ENCODE data around the gene ITGA3. TPM values are rescaled to one million over a fixed set of nuclear protein-coding genes. Genes with fewer than 3 reads are reported as not detected.
"Not testable (repeated sequence)": the region's sequence is repeated elsewhere in the genome, so short reads cannot be mapped to it uniquely, and the experiment has no call there.

ITGA3 gene
- total RNA-seq, 6 experiments from 2014 or later = 272 to 319 (median 288) TPM

DNA sequence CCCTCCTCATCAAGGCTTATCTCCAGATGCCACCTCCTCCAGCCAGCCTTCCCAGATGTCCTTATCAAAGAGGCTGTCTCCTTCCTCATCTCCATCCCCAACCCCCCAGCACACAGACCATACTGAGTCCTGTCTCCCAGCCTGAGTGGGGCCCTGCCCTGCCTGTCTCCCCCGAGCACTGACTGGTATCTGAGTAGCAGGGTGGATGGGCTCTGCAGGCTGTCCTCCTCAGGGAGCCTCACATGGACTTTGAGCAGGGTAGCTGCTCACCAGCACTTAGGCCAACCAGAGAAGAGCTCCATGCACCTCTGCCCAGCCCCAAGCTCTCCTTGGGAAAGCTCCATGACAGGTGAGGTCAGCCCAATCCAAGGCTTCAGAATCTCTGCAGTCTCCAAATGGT lies 20.0 kb upstream of the ITGA3 start:
- TF ChIP-seq, protein P1, sequence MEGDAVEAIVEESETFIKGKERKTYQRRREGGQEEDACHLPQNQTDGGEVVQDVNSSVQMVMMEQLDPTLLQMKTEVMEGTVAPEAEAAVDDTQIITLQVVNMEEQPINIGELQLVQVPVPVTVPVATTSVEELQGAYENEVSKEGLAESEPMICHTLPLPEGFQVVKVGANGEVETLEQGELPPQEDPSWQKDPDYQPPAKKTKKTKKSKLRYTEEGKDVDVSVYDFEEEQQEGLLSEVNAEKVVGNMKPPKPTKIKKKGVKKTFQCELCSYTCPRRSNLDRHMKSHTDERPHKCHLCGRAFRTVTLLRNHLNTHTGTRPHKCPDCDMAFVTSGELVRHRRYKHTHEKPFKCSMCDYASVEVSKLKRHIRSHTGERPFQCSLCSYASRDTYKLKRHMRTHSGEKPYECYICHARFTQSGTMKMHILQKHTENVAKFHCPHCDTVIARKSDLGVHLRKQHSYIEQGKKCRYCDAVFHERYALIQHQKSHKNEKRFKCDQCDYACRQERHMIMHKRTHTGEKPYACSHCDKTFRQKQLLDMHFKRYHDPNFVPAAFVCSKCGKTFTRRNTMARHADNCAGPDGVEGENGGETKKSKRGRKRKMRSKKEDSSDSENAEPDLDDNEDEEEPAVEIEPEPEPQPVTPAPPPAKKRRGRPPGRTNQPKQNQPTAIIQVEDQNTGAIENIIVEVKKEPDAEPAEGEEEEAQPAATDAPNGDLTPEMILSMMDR (IDR thresholded peaks at IDR 0.05) = no peak; the same call in 1 of the 2 replicates
- Mint-ChIP-seq H3K9me3 (no peaks in the 10 kb centered on the region), H3K4me1 (ENCODE audit: low read depth) (peaks cover 51% of the 10 kb centered on the region), H3K27me3 (ENCODE audit: insufficient read depth) (no peaks in the 10 kb centered on the region; the same call in 1 of the 2 replicates), H3K36me3 (ENCODE audit: low read depth) (no peaks in the 10 kb centered on the region), H3K27ac (no peak overlapping the region), H3K4me3 (no peak overlapping the region)
- no peak for DNase-seq

DNA sequence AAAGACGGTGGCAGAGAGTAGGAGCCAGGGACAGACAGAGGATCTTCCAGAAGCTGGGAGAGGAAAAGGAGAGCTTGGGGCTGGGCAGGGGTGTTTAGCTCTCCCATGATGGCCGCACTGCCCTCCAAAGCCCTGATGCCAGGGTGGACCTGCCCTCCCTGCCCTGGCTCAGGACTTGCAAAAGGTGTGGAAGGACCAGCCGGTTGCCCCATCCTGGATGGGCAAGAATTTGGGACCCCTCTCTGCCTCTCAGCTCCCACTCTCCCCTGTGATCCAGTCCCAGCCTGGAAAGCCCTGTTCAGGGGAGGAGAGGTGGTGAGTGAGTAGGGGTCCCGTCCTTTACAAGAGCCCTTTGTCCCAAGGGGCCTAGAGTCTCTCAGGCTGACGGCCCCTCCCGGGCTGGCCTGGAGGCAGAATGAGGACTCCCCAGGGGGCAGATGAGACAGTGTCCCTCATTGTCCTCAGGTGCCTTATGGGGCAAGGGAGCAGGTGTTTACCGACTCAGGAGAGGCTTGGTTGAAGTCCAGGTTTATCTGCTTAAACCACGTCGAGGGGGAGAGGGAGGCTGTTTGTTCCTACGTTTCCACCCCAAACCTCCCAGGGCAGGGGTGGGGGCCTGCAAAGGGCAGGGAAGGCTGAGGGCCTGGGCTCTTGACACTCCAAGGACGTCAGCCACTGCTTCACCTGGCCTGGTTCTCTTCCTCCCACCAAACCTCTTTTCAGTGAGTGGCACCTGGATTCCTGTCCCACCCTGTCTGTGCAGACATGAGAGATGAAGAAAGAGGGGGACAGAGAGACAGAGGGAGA lies 19.3 kb upstream of the ITGA3 start:
- H3K9me3 Mint-ChIP-seq = no peaks in the 10 kb centered on the region
- DNase-seq = no peak
- no peaks in the 10 kb centered on the region; the same call in 1 of the 2 replicates for H3K27me3 Mint-ChIP-seq (ENCODE audit: insufficient read depth)
- H3K4me3 Mint-ChIP-seq = no peak overlapping the region
- H3K4me1 Mint-ChIP-seq (ENCODE audit: low read depth) = peaks cover 51% of the 10 kb centered on the region
- H3K36me3 Mint-ChIP-seq (ENCODE audit: low read depth) = no peaks in the 10 kb centered on the region
- H3K27ac Mint-ChIP-seq = peak overlapping the region; percentile 76
- TF ChIP-seq, protein P1 (IDR thresholded peaks at IDR 0.05) = no peak

DNA sequence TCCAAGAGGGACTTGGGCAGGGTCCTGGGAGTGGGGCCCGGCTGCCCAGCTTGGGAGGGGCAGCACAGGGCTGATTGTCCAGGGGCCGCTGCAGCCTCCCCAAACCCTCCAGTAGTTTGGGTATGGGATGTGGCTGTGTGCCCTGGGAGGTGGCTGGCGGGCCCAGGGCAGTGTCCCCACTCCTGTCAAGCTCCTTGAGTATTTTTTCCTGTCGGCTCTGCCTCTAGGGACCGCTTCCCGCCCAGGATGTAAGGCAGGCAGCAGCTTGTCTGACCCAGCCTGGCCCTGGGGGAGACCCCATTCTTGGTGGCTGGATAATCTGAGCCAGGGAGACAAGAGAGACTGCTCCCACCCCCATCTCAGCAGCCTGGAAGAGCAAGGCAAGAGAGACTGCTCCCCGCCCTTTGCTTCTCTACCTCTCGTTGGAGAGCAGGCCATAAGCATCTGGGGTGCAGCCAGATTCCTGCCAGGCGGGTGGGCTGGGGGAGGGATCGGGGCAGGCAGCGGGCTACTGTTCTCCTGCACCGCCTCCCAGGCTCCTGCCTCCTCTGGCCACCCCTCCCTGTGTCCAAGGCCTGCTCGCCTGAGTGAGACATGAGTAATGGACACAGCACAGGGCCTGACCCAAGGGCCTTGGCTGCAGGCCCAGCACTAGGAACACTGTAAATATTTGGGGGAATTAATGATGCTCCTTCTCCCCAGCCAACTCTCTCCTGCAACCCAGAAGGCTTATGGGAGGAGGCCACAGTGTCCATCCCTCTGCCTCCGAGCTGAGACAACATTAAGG lies 18.4 kb upstream of the ITGA3 start:
- Mint-ChIP-seq H3K9me3 (no peaks in the 10 kb centered on the region), H3K4me3 (no peak overlapping the region), H3K27me3 (ENCODE audit: insufficient read depth) (no peaks in the 10 kb centered on the region; the same call in 1 of the 2 replicates), H3K36me3 (ENCODE audit: low read depth) (no peaks in the 10 kb centered on the region), H3K27ac (peak overlapping the region; percentile 76), H3K4me1 (ENCODE audit: low read depth) (peaks cover 51% of the 10 kb centered on the region)
- TF ChIP-seq, protein P1 (IDR thresholded peaks at IDR 0.05) = no peak
- peak; percentile 81 for DNase-seq

DNA sequence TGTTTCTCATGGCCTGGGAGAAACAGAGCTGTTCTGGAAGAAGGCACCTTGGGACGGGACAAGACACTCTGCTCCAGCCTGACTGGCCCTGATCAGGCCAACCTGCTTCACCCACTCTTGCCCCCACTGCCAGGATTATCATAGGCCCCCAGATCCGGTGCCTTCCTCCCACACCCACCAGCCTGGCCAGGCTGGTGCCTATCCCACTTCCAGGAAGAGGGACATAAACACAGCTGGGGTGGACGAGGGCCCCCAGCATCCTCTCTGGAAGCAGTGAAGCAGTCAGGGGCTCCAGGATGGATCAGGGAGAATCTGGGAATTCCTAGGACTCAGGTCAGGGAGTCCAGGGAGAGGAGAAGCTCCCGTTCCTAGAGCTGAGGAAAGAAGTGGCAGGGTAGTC lies 16.9 kb upstream of the ITGA3 start:
- Mint-ChIP-seq H3K4me3 (no peak overlapping the region), H3K27ac (no peak overlapping the region), H3K27me3 (ENCODE audit: insufficient read depth) (no peaks in the 10 kb centered on the region; the same call in 1 of the 2 replicates), H3K9me3 (no peaks in the 10 kb centered on the region), H3K4me1 (ENCODE audit: low read depth) (peaks cover 48% of the 10 kb centered on the region), H3K36me3 (ENCODE audit: low read depth) (no peaks in the 10 kb centered on the region)
- TF ChIP-seq, protein P1 (IDR thresholded peaks at IDR 0.05) = no peak
- no peak for DNase-seq

DNA sequence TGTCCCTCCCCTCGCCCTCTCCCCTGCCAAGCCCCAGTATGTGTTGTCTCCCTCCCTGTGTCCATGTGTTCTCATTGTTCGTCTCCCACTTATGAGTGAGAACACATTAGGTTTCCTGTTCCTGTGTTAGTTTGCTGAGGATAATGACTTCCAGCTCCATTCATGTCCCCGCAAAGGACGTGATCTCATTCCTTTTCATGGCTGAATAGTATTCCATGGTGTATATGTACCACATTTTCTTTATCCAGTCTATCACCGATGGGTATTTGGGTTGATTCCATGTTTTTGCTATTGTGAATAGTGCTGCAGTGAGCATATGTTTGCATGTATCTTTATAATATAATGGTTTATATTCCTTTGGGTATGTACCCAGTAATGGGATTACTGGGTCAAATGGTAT lies 15.4 kb upstream of the ITGA3 start:
- H3K36me3 Mint-ChIP-seq (ENCODE audit: low read depth); DNase-seq; H3K27me3 Mint-ChIP-seq (ENCODE audit: insufficient read depth); H3K27ac Mint-ChIP-seq; H3K9me3 Mint-ChIP-seq; H3K4me3 Mint-ChIP-seq: not testable (repeated sequence)
- peaks cover 39% of the 10 kb centered on the region for H3K4me1 Mint-ChIP-seq (ENCODE audit: low read depth)

DNA sequence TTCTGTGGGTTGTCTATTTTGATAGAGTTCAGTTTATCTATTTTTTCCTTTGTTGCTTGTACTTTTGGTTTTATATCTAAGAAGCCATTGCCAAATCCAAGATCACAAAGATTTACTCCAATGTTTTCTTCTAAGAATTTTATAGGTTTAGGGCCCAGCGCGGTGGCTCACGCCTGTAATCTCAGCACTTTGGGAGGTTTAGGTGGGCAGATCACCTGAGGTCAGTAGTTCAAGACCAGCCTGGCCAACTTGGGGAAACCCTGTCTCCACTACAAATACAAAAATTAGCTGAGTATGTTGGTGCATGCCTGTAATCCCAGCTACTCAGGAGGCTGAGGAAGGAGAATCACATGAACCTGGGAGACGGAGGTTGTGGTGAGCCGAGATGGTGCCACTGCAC lies 13.7 kb upstream of the ITGA3 start:
- Mint-ChIP-seq H3K36me3 (ENCODE audit: low read depth) (no peaks in the 10 kb centered on the region), H3K27ac (no peak overlapping the region), H3K4me3 (no peak overlapping the region), H3K4me1 (ENCODE audit: low read depth) (peaks cover 34% of the 10 kb centered on the region), H3K9me3 (no peaks in the 10 kb centered on the region), H3K27me3 (ENCODE audit: insufficient read depth) (no peaks in the 10 kb centered on the region; the same call in 1 of the 2 replicates)
- TF ChIP-seq, protein P1 (IDR thresholded peaks at IDR 0.05) = no peak
- DNase-seq = no peak

Data from HFFc6 (cell line).